Lower lobe of right lung (tissue), 2 donors: ENCODE results near the gene ASIC3. TPM values are rescaled to one million over a fixed set of nuclear protein-coding genes. Genes with fewer than 3 reads are reported as not detected.
"Not testable (repeated sequence)": the region's sequence is repeated elsewhere in the genome, so short reads cannot be mapped to it uniquely, and the experiment has no call there.

ENCODE experiments used
- ATAC-seq, 2 donors: fragments of 200-7000 bp; cut with Tn5 transposase; one replicate each; pipeline ENCODE4 v1.9.1; 2020 to 2022; ENCODE audit warnings: mild to moderate bottlenecking in 2 of 2, moderate library complexity in 2 of 2
- DNase-seq: peaks from one replicate; pipeline ENCODE4 v3.0.0-alpha.2; 2020
- H3K27ac ChIP-seq: fragments of 200-600 bp; one replicate; pipeline ENCODE4 v1.8.0; 2022
- H3K27me3 ChIP-seq: fragments of 200-600 bp; one replicate; pipeline ENCODE4 v1.8.0; 2022; ENCODE audit warnings: low read depth
- H3K36me3 ChIP-seq: fragments of 200-600 bp; one replicate; pipeline ENCODE4 v1.8.0; 2022; ENCODE audit warnings: mild to moderate bottlenecking
- H3K4me1 ChIP-seq: fragments of 200-600 bp; one replicate; pipeline ENCODE4 v1.8.0; 2022
- H3K4me3 ChIP-seq: fragments of 200-600 bp; one replicate; pipeline ENCODE4 v1.8.0; 2022; ENCODE audit warnings: mild to moderate bottlenecking
- H3K9me3 ChIP-seq: fragments of 200-600 bp; one replicate; pipeline ENCODE4 v1.8.0; 2022
- intact Hi-C: fragments of 100-400 bp; cut with DNase I; formaldehyde crosslinking; loops from one replicate; pipeline ENCODE4 v1.11.0; 2022
- total RNA-seq: library from RNA; stranded (reverse); fragmentation: NEBNext Ultra II Directional; extraction: Animal tissue kit (Norgen Biotek cat#: 25700); gene quantifications from one replicate; pipeline ENCODE4 v1.2.1, GENCODE V29; 2021
- TF ChIP-seq, protein P1 (sequence below): fragments of 200-600 bp; IDR thresholded peaks from one replicate; pipeline ENCODE4 v1.8.0; 2022; ENCODE audit warnings: antibody characterized with exemption, mild to moderate bottlenecking
- donor health status: DM: no; HTN: yes; CAD: no; lungs with severe emphysema.

Gene ASIC3
- total RNA-seq, 1 donor from 2014 or later: 3.7 TPM

DNA sequence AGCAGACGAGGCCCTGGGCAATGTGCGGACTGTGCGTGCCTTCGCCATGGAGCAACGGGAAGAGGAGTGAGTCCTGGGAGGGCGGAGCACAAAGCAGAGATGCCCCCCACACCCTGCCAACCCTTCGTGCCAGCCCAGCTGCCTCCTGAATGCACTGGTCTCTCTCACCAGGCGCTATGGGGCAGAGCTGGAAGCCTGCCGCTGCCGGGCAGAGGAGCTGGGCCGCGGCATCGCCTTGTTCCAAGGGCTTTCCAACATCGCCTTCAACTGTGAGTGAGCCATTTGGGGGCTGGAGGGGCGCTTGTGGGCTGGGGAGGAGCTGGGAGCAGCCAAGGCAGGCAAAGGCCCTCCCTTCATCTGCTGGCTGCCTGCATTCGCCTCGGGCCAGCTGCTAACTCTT lies 12.4 kb upstream of the ASIC3 start:
- Histone ChIP-seq H3K4me3 (no peak overlapping the region), H3K27me3 (no peaks in the 10 kb centered on the region), H3K4me1 (peaks cover 19% of the 10 kb centered on the region), H3K27ac (no peak overlapping the region), H3K9me3 (no peaks in the 10 kb centered on the region), H3K36me3 (peaks cover 48% of the 10 kb centered on the region)
- intact Hi-C loops: no loop called here
- DNase-seq (no peak), ATAC-seq (no peak)
- TF ChIP-seq, protein P1, sequence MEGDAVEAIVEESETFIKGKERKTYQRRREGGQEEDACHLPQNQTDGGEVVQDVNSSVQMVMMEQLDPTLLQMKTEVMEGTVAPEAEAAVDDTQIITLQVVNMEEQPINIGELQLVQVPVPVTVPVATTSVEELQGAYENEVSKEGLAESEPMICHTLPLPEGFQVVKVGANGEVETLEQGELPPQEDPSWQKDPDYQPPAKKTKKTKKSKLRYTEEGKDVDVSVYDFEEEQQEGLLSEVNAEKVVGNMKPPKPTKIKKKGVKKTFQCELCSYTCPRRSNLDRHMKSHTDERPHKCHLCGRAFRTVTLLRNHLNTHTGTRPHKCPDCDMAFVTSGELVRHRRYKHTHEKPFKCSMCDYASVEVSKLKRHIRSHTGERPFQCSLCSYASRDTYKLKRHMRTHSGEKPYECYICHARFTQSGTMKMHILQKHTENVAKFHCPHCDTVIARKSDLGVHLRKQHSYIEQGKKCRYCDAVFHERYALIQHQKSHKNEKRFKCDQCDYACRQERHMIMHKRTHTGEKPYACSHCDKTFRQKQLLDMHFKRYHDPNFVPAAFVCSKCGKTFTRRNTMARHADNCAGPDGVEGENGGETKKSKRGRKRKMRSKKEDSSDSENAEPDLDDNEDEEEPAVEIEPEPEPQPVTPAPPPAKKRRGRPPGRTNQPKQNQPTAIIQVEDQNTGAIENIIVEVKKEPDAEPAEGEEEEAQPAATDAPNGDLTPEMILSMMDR: no peak

DNA sequence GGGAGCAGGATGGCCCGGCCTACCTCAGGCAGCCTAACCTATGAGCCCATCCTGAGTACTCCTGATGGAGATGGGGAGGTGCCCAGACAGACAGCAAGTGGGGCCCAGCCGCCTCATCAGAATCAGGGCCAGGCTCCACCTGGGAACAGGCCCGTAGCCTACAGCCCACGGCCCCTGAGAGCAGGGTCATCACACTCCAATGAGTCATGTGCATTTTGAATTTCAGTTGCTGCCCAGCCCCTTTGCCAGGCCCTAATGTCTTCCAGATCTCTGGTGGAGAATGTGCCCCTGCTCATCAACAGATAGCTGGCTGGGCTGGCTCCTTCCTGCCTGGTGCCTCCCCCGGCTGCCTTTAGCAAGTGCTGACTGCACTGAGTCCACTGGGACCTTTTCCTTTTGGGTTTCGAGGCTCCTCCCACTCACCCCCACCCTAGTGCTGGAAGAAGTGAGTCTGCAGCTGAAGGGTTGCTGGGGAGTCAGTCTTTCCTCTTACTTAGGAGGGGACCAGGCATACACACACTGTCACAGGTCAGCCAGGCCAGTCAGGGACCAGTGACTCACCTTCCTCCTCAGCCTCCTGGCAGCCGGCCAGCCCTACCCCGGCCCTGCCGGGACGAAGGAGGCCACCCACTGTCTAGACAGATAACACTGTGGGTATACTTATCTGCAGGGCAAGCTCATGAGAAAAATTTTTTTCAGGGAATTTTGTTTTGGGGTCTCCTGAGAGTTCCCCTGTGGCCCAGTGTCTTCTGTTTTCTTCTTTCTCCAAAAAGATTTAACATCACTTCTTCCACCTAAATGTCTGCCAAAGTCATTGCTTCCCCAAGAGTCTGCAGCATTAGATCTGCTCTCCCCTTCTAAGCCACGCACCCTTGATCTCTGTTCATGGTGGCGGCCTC lies 9.1 kb upstream of the ASIC3 start:
- TF ChIP-seq, protein P1: no peak
- Histone ChIP-seq H3K27me3 (no peaks in the 10 kb centered on the region), H3K9me3 (no peaks in the 10 kb centered on the region), H3K4me3 (no peak overlapping the region), H3K36me3 (peaks cover 49% of the 10 kb centered on the region), H3K27ac (no peak overlapping the region), H3K4me1 (peaks cover 19% of the 10 kb centered on the region)
- intact Hi-C loops: no loop called here
- DNase-seq: peak; percentile 71
- peak; percentile 69 to 73 for ATAC-seq

DNA sequence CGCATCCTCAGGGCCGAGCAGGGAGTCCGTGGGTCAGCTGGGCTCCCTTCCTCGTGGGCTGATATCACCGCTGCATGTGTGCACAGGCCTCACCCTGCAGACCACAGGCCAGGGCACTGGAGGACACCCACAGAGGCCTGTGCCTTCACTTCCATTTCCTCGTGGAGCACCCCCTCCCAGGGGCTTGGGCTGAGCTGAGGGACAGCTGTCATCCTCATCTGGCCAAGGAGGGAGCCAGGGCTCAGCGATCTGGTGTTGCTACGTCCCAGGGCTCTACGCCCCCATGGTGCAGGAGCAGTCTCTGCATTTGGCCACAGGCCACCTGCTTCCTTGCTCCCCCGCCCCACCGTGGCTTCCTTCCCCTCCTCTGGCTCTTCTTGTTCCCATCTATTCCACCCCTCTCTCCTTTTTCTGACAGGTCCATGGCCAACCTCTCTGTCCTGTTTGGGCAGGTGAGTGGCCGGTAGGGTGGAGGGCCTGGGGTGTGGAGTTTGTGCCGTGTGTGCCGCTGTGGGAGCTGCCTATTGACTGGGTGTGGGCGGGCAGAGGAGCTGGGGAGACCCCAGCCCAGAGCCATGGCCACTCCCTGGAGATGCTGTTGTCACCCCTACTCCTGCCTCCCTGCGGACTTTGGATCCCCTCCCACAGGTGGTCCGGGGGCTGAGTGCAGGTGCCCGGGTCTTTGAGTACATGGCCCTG lies 8.3 kb upstream of the ASIC3 start:
- Histone ChIP-seq H3K4me3 (no peak overlapping the region), H3K27ac (no peak overlapping the region), H3K36me3 (peaks cover 49% of the 10 kb centered on the region), H3K27me3 (no peaks in the 10 kb centered on the region), H3K4me1 (peaks cover 19% of the 10 kb centered on the region), H3K9me3 (no peaks in the 10 kb centered on the region)
- DNase-seq (no peak), ATAC-seq (no peak)
- intact Hi-C loops: no loop called here
- TF ChIP-seq, protein P1: no peak

DNA sequence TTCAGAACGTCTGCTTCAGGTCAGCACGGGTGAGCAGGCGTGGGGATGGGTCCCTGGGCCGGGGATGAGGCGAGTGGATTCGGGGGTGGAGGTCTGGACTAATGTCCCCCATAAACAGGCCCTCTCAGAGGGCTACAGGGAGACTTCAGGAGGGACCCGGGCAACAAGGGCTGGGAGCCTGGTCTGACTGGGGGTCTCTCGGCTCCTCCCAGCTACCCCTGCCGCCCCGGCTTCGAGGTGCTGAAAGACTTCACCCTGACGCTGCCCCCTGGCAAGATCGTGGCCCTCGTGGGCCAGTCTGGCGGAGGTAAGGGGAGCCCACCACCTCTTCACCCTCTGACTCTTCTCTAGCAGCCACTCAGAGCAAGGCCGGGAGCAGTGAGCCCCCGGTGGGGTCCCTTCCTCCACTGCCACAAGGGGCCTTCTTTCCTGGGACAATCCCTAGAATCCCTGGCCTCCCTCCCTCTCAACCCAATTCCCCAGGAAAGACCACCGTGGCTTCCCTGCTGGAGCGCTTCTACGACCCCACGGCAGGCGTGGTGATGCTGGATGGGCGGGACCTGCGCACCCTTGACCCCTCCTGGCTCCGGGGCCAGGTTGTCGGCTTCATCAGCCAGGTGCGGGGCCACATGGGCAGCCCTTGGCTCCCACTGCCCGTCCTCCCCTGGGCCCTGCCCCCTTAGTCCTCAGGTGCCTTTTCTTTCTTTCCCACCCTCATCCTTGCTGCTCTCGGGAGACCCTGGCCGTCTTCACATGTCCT lies 7.5 kb upstream of the ASIC3 start:
- intact Hi-C loops: no loop called here
- H3K27ac ChIP-seq: no peak overlapping the region
- peaks cover 46% of the 10 kb centered on the region for H3K36me3 ChIP-seq
- no peaks in the 10 kb centered on the region for H3K9me3 ChIP-seq
- H3K4me3 ChIP-seq: no peak overlapping the region
- H3K27me3 ChIP-seq: no peaks in the 10 kb centered on the region
- TF ChIP-seq, protein P1: no peak
- peaks cover 19% of the 10 kb centered on the region for H3K4me1 ChIP-seq
- ATAC-seq: no peak
- DNase-seq: no peak

DNA sequence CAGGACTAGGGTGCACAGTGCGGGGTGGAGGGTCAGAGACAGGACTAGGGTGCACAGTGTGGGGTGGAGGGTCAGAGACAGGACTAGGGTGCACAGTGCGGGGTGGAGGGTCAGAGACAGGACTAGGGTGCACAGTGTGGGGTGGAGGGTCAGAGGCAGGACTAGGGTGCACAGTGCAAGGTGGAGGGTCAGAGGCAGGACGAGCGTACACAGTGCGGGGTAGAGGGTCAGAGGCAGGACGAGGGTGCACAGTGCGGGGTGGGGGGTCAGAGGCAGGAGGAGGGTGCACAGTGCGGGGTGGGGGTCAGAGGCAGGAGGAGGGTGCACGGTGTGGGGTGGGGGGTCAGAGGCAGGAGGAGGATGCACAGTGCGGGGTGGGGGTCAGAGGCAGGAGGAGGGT lies 4.9 kb upstream of the ASIC3 start:
- H3K4me3 ChIP-seq, intact Hi-C loops, H3K27me3 ChIP-seq, H3K9me3 ChIP-seq, H3K27ac ChIP-seq, ATAC-seq, DNase-seq: not testable (repeated sequence)
- H3K4me1 ChIP-seq: peaks cover 17% of the 10 kb centered on the region
- H3K36me3 ChIP-seq: peaks cover 31% of the 10 kb centered on the region
